ENCODE results near the gene ARID3A. TPM values are rescaled to one million over a fixed set of nuclear protein-coding genes. Genes with fewer than 3 reads are reported as not detected.

ARID3A gene
- polyA plus RNA-seq, 1 donor = 187 TPM

DNA sequence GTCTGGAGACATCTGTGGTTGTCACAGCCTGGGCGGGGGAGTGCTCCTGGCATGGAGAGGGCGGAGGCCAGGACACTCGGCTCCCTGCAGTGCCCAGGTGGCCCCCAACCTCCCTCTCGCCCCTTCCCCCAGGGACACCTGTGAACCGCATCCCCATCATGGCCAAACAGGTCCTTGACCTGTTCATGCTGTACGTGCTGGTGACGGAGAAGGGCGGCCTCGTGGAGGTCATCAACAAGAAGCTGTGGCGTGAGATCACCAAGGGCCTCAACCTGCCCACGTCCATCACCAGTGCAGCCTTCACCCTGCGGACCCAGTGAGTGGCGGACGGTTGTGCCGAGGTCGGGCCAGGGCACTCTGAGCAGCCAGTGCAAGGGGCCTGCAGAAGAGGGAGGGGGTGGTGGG lies 38.3 kb downstream of the ARID3A start:
- H3K9me3 ChIP-seq (ENCODE audit: control insufficient read depth, low read depth, low read length) = peaks cover 16% of the 10 kb centered on the region
- H3K4me1 ChIP-seq (ENCODE audit: control insufficient read depth, insufficient read depth, low read length) = peaks cover 40% of the 10 kb centered on the region
- no peak overlapping the region for H3K4me3 ChIP-seq (ENCODE audit: low read length)
- H3K36me3 ChIP-seq (ENCODE audit: control insufficient read depth, insufficient read depth, low read length) = peaks cover 82% of the 10 kb centered on the region
- DNase-seq = no peak
- H3K27ac ChIP-seq (ENCODE audit: low read length) = peak overlapping the region; percentile 95
- no CpG with 5 or more reads among the region's 16 CpGs for WGBS (ENCODE audit: insufficient coverage, low lambda C conversion rate)
- no peaks in the 10 kb centered on the region for H3K27me3 ChIP-seq (ENCODE audit: control insufficient read depth, insufficient read depth, low read length)

GRCh38 chr19:964761-965694 lies 39.2 kb downstream of the ARID3A start:
- Histone ChIP-seq H3K4me1 (ENCODE audit: control insufficient read depth, insufficient read depth, low read length) (peaks cover 31% of the 10 kb centered on the region), H3K9me3 (ENCODE audit: control insufficient read depth, low read depth, low read length) (peaks cover 18% of the 10 kb centered on the region), H3K27ac (ENCODE audit: low read length) (no peak overlapping the region), H3K27me3 (ENCODE audit: control insufficient read depth, insufficient read depth, low read length) (no peaks in the 10 kb centered on the region), H3K36me3 (ENCODE audit: control insufficient read depth, insufficient read depth, low read length) (peaks cover 82% of the 10 kb centered on the region), H3K4me3 (ENCODE audit: low read length) (no peak overlapping the region)
- peak in 1 of 2 donors; percentile 34 for DNase-seq
- no CpG with 5 or more reads among the region's 19 CpGs for WGBS (ENCODE audit: insufficient coverage, low lambda C conversion rate)

- peaks cover 82% of the 10 kb centered on the region for H3K36me3 ChIP-seq (ENCODE audit: control insufficient read depth, insufficient read depth, low read length)
- H3K27me3 ChIP-seq (ENCODE audit: control insufficient read depth, insufficient read depth, low read length) = no peaks in the 10 kb centered on the region
- no CpG with 5 or more reads among the region's 17 CpGs for WGBS (ENCODE audit: insufficient coverage, low lambda C conversion rate)
- H3K4me1 ChIP-seq (ENCODE audit: control insufficient read depth, insufficient read depth, low read length) = peaks cover 16% of the 10 kb centered on the region
- no peak overlapping the region for H3K4me3 ChIP-seq (ENCODE audit: low read length)
- peaks cover 25% of the 10 kb centered on the region for H3K9me3 ChIP-seq (ENCODE audit: control insufficient read depth, low read depth, low read length)
- H3K27ac ChIP-seq (ENCODE audit: low read length) = no peak overlapping the region
- peak in 1 of 2 donors; percentile 19 for DNase-seq
Measured at GRCh38 chr19:966485-967088, 40.8 kb downstream of the ARID3A start.

DNA sequence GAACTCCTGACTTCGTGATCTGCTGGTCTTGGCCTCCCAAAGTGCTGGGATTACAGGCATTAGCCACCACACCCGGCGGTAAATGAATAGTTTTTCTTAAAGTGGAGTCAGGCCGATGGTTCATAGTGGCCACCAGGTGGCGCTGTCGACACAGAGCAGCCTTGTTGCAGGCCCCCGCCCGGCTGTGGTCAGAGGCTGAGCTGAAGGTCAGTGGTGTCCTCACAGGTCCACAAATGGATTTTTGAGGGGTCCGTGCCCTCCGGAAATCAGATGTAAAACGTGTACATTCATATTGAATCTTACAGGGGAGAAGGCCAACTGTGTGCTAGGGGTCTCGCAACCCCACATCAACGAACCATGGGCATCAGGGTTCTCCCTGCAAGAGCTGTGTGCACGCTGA lies 44.9 kb downstream of the ARID3A start:
- no CpG with 5 or more reads among the region's 14 CpGs for WGBS (ENCODE audit: insufficient coverage, low lambda C conversion rate)
- H3K4me1 ChIP-seq (ENCODE audit: control insufficient read depth, insufficient read depth, low read length) = peaks cover 4% of the 10 kb centered on the region
- peak in 1 of 2 donors; percentile 17 for DNase-seq
- H3K27me3 ChIP-seq (ENCODE audit: control insufficient read depth, insufficient read depth, low read length) = no peaks in the 10 kb centered on the region
- no peak overlapping the region for H3K27ac ChIP-seq (ENCODE audit: low read length)
- H3K9me3 ChIP-seq (ENCODE audit: control insufficient read depth, low read depth, low read length) = peaks cover 20% of the 10 kb centered on the region
- H3K4me3 ChIP-seq (ENCODE audit: low read length) = no peak overlapping the region
- peaks cover 80% of the 10 kb centered on the region for H3K36me3 ChIP-seq (ENCODE audit: control insufficient read depth, insufficient read depth, low read length)

DNA sequence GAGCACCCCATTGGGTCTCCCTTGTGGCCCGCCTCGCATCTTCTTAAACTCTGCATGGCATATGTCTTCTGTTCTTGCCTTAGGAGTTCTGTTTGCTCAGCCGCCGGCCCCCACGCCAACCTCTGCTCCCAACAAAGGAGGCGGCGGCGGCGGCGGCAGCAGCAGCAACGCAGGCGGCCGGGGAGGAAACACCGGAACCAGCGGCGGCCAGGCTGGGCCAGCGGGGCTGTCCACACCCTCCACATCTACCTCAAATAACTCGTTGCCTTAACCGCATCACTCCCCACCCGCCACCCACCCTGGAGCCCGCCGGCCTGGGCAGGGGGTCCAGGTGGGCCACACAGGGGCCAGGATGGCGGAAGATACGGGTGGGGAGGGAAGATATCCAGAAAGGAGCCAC lies 46.0 kb downstream of the ARID3A start:
- H3K4me3 ChIP-seq (ENCODE audit: low read length) = no peak overlapping the region
- peaks cover 71% of the 10 kb centered on the region for H3K36me3 ChIP-seq (ENCODE audit: control insufficient read depth, insufficient read depth, low read length)
- no peak overlapping the region for H3K27ac ChIP-seq (ENCODE audit: low read length)
- no CpG with 5 or more reads among the region's 24 CpGs for WGBS (ENCODE audit: insufficient coverage, low lambda C conversion rate)
- peaks cover 15% of the 10 kb centered on the region for H3K9me3 ChIP-seq (ENCODE audit: control insufficient read depth, low read depth, low read length)
- H3K27me3 ChIP-seq (ENCODE audit: control insufficient read depth, insufficient read depth, low read length) = no peaks in the 10 kb centered on the region
- DNase-seq = no peak
- H3K4me1 ChIP-seq (ENCODE audit: control insufficient read depth, insufficient read depth, low read length) = peaks cover 4% of the 10 kb centered on the region

DNA sequence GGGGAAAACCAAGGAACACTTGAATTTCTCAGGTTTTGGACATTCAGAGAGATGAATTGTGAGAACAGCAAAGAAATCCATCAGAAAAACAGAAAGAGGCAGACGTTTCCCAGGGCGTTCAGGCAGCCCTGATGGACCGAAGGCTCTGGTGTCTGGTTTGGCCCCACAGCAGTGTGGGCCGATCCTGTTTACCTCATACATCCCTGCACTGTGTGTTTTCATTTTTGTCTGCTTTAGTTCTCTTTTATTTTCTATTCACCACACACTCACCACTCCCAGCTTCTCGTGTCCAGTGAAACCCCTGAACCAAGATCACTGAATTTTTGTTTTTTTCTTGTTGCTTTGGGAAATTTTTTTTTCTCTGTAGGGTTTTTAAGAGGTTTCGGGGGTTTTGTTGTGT lies 46.4 kb downstream of the ARID3A start:
- no peak overlapping the region for H3K4me3 ChIP-seq (ENCODE audit: low read length)
- DNase-seq = no peak
- peaks cover 19% of the 10 kb centered on the region for H3K9me3 ChIP-seq (ENCODE audit: control insufficient read depth, low read depth, low read length)
- peaks cover 66% of the 10 kb centered on the region for H3K36me3 ChIP-seq (ENCODE audit: control insufficient read depth, insufficient read depth, low read length)
- peaks cover 4% of the 10 kb centered on the region for H3K4me1 ChIP-seq (ENCODE audit: control insufficient read depth, insufficient read depth, low read length)
- H3K27ac ChIP-seq (ENCODE audit: low read length) = no peak overlapping the region
- WGBS (ENCODE audit: insufficient coverage, low lambda C conversion rate) = 100% methylated on average over 1 of the region's 6 CpGs
- H3K27me3 ChIP-seq (ENCODE audit: control insufficient read depth, insufficient read depth, low read length) = no peaks in the 10 kb centered on the region

GRCh38 chr19:973726-974563 lies 48.1 kb downstream of the ARID3A start:
- Histone ChIP-seq H3K36me3 (ENCODE audit: control insufficient read depth, insufficient read depth, low read length) (peaks cover 54% of the 10 kb centered on the region), H3K27ac (ENCODE audit: low read length) (no peak overlapping the region), H3K4me1 (ENCODE audit: control insufficient read depth, insufficient read depth, low read length) (peaks cover 4% of the 10 kb centered on the region), H3K4me3 (ENCODE audit: low read length) (no peak overlapping the region), H3K27me3 (ENCODE audit: control insufficient read depth, insufficient read depth, low read length) (no peaks in the 10 kb centered on the region), H3K9me3 (ENCODE audit: control insufficient read depth, low read depth, low read length) (peaks cover 17% of the 10 kb centered on the region)
- WGBS (ENCODE audit: insufficient coverage, low lambda C conversion rate) = no CpG with 5 or more reads among the region's 29 CpGs
- no peak for DNase-seq

- H3K27ac ChIP-seq (ENCODE audit: low read length) = no peak overlapping the region
- DNase-seq = no peak
- peaks cover 47% of the 10 kb centered on the region for H3K36me3 ChIP-seq (ENCODE audit: control insufficient read depth, insufficient read depth, low read length)
Measured at GRCh38 chr19:974564-975257, 48.9 kb downstream of the ARID3A start.

GRCh38 chr19:976476-976875 lies 50.6 kb downstream of the ARID3A start:
- H3K4me3 ChIP-seq (ENCODE audit: low read length) = no peak overlapping the region
- no peak overlapping the region for H3K27ac ChIP-seq (ENCODE audit: low read length)
- peaks cover 19% of the 10 kb centered on the region for H3K4me1 ChIP-seq (ENCODE audit: control insufficient read depth, insufficient read depth, low read length)
- DNase-seq = peak in 1 of 2 donors; percentile 10
- no peaks in the 10 kb centered on the region for H3K27me3 ChIP-seq (ENCODE audit: control insufficient read depth, insufficient read depth, low read length)
- peaks cover 30% of the 10 kb centered on the region for H3K36me3 ChIP-seq (ENCODE audit: control insufficient read depth, insufficient read depth, low read length)
- H3K9me3 ChIP-seq (ENCODE audit: control insufficient read depth, low read depth, low read length) = peaks cover 13% of the 10 kb centered on the region
- no CpG with 5 or more reads among the region's 10 CpGs for WGBS (ENCODE audit: insufficient coverage, low lambda C conversion rate)

More at GRCh38 chr19:974564-975257, 48.9 kb downstream of the ARID3A start:
- WGBS (ENCODE audit: insufficient coverage, low lambda C conversion rate) = no CpG with 5 or more reads among the region's 37 CpGs
- H3K27me3 ChIP-seq (ENCODE audit: control insufficient read depth, insufficient read depth, low read length) = no peaks in the 10 kb centered on the region
- no peak overlapping the region for H3K4me3 ChIP-seq (ENCODE audit: low read length)
- H3K9me3 ChIP-seq (ENCODE audit: control insufficient read depth, low read depth, low read length) = peaks cover 17% of the 10 kb centered on the region
- peaks cover 10% of the 10 kb centered on the region for H3K4me1 ChIP-seq (ENCODE audit: control insufficient read depth, insufficient read depth, low read length)
